GM19239 (cell line): ENCODE results near the gene HRCT1.
"Not testable (repeated sequence)": the region's sequence is repeated elsewhere in the genome, so short reads cannot be mapped to it uniquely, and the experiment has no call there.

Source experiments
- DNase-seq: peaks from one replicate; pipeline ENCODE4 v3.0.0; 2011; ENCODE audit warnings: low spot score; ENCODE audit not compliant: insufficient read length
- FAIRE-seq: peaks from 2 replicates; lab custom pipeline; 2011; peaks lifted over from hg19 to GRCh38; lab: Jason Lieb, UNC

HRCT1 gene

DNA sequence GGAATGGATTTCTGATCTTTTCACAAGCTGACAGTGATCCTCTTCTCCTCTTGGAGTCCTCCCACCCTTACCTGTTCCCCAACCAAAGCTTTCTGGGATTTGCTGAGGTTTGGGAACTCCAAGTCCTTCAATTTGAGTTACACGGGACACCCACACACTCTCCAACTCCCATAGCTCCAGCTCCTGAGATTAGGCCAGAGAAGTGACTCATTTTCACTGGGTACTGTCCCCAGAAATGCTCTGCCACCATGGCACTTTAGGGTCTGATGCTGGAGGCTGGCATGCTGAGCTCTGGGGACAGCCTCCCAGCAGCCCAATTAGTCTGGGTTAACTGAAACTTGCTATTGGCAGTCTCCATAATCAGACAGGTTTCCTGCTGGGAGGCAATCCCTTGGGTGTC, 14.0 kb upstream of the HRCT1 start:
- FAIRE-seq (no peak), DNase-seq (no peak)

DNA sequence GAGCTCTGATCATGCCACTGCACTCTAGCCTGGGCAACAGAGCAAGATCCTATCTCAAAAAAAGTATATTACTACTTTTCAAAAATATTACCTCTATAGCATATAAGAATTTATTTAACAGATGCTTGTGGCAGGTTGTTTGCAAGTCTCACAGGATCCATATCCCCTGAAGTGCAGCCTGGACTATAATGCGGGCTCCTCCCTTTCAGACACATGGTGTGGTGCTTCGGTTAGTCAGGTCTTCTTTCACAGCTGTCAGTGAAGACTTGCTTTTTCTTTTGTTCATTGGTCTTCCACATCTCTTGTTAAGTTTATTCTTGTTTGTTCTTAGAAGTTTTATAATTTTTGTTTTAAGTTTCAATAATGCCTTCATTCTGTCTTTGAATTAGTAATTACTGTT, 9.4 kb upstream of the HRCT1 start:
- FAIRE-seq (no peak), DNase-seq (no peak)

DNA sequence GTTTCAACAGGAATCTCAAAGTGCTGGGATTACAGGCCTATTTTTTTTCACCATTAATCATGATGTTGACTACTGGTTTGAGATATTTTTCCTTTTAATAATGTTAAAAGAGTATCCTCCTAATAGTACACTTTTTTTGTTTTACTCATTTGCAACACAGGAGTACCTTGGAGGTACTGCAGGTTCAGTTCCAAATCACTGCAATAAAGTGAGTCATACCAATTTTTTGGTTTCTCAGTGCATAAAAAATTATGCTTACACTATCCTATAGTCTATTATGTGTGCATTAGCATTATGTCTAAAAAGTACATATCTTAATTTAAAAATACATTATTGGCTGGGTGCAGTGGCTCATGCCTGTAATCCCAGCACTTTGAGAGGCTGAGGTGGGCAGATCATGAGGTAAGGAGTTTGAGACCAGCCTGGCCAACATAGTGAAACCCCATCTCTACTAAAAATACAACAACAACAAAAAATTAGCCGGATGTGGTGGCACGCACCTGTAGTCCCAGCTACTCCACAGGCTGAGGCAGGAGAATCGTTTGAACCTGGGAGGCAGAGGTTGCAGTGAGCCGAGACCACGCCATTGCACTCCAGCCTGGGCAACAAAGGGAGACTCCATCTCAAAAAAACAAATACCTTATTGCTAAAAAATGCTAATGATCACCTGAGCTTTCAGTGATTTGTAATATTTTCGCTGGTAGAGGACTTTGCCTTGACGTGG, 8.5 kb upstream of the HRCT1 start:
- not testable (repeated sequence) for FAIRE-seq

DNA sequence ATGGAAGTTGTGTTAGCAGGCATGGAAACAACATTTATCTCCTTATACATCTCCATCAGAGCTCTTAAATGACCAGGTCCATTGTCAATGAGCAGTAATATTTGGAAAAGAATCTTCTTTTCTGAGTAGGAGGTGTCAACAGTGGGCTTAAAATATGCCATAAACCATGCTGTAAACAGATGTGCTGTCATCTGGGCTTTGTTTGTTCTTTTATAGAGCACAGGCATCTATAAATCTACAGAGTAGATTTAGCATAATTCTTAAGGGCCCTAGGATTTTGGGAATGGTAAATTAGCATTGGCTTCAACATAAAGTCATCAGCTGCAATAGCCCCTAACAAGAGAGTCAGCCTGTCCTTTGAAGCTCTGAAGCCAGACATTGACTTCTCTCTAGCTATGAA, 7.7 kb upstream of the HRCT1 start:
- DNase-seq (no peak), FAIRE-seq (no peak)

More for the DNA sequence above, 8.5 kb upstream of the HRCT1 start:
- not testable (repeated sequence) for DNase-seq

DNA sequence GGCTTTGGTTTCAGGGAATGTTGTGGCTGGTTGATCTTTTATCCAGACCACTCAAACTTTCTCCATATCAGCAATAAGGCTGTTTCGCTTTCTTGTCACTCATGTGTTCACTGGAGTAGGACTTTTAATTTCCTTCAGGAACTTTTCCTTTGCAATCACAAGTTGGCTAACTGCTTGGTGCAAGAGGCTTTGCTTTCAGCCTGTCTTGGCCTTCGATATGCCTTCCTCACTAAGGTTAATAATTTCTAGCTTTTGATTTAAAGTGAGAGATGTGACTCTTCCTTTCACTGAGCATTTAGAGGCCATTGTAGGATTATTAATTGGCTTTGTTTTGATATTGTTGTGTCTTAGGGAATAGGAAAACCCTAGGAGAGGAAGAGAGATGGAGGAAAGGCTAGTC, 7.0 kb upstream of the HRCT1 start:
- no peak for FAIRE-seq

DNA sequence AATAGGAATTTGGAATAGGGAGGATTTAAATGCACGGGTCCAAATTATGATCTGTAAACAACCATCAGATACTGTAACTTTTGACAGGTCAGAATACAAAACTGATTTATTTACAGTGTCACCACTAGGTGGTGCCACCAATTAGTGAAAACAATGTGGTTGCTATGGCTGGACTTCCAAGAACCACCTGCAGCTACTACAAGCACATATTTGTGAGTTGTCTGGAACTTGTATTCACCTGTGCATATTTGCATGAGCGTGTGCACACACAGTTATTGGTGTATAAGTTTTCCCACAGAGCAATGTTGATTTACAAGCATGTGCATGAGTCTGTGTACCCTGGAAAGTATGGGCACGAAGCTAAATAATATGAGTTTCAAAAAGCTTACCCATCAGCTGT, 3.0 kb upstream of the HRCT1 start:
- DNase-seq (peak; percentile 50), FAIRE-seq (peak; percentile 93)

More for the DNA sequence above, 7.0 kb upstream of the HRCT1 start:
- no peak for DNase-seq

DNA sequence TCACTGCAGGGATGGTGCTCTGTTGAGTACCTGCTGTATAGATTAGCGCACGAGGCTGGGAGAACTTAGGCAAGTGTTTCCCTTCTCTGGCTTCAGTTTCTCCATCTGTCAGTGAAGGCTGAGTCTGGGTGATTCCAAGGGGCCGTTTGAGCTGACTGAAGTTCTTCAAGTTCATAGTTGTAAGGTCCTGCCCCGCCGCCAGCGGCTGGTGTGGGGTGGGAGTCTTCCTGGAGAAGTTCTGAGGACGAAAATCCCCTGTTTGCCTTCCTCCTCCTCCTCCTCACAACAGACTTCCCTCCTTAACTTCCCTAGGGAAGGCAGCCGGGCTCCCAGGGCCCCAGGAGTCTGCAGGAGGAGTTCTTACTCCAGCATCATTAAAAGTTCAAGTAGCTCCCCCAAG, 1.7 kb upstream of the HRCT1 start:
- DNase-seq (no peak), FAIRE-seq (no peak)

DNA sequence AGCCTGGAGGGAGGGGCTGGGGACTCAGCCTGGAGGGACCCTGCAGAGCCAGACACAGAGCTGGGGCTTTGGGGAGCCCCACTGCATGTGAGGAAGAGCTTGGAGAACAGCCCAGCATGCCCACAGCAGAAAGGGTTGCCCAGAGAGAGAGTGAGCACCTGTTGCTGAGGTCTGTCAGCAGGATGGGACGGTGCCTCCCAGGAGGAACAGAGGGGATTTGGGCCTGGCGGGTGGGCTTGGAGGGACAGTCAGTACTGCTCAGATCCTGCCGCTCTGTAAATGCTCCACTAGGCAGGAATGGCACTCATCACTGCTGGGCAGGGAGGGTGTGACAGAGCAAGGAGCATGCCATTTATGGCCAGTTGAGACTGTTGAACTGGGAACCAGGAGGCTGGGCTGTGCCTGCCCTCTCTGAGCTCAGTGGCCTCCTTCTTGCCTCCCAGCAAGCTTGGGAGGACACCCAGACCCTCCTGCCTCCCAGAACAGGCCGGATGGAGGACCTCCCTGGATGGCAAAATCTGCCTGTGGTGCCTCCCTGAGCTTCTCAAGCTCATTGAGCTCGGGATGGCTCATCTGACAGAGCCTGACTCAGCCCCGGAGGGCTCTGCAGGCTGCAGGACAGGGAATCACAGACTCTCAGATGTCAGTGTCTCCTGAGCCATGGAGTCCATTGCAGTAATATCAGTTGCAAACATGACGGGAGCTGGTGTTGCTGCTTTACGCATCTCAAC, 786 bp upstream of the HRCT1 start:
- FAIRE-seq (no peak), DNase-seq (no peak)

DNA sequence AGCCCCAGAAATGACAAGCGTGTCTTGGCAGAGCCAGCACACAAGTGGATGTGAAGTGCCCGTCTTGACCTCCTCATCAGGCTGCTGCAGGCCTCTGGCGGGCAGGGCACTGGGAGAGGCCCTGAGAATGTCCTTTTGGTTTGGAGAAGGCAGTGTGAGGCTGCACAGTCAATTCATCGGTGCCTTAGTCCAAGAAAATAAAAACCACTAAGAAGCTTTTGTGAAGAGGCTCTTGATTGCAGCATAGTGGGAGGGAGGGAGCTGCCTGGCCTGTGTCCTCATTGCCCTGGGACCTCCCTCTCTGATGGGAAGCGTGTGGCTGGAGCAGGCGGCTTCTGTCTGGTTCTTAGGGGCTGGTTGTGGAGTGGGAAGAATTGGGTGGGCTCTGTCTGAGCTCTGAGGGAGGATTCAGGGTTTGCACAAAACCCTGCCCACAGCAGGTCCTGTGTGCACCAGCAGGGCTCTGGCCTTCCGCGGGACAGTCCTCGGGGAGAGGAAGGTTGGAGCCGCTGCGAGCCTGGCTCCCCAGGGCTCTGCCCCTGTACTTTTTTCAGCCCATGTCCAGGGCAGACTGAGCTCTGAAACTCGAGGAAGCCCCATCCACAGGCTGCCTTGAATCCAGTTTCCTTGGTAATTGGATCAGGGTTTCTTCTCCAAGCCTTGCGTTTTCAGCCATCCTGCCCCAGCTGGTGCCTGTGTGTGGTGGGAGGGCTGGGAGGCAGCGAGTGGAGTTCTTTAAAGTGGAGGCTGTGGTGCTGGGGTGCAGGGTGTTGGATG, 1.1 kb downstream of the HRCT1 start:
- DNase-seq (no peak), FAIRE-seq (no peak)

DNA sequence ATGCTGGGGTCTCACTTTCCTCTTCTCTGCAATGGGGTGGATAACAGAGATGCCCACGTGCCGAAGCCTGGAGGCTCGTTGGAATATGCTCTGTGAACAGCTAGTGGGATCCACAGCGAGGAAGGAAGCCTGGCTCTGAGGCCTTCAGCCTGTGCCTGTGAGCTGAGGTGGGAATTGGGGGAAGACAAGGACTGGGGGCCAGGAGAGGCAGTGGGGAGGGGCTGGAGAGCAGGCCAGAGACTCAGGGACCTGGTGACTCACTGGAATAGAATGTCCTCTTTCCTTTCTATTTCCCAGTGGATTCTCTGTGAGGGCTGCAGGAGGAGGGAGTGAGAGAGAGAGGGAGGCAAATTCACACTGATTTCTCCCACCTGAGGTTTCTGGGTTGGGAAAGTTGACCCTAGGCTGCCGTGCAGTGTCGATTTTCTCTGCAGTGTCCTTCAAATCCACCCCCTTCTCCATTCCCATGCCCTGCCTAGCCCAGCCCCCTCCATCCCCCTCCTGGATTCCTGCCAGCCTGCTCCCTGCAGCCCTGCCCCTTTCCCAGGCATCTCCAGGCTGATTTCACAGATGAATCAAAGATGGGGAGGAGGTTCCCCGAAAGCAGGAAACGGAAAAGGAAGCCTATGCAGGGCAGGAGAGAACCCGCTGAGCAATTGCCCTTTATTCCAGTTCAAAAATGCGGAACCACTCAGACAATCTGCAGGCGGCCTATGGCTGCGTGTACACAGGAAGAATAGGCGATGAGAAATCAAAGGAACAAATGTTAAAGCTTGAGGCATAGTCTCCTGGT, 1.9 kb downstream of the HRCT1 start:
- no peak for DNase-seq
- no peak for FAIRE-seq

DNA sequence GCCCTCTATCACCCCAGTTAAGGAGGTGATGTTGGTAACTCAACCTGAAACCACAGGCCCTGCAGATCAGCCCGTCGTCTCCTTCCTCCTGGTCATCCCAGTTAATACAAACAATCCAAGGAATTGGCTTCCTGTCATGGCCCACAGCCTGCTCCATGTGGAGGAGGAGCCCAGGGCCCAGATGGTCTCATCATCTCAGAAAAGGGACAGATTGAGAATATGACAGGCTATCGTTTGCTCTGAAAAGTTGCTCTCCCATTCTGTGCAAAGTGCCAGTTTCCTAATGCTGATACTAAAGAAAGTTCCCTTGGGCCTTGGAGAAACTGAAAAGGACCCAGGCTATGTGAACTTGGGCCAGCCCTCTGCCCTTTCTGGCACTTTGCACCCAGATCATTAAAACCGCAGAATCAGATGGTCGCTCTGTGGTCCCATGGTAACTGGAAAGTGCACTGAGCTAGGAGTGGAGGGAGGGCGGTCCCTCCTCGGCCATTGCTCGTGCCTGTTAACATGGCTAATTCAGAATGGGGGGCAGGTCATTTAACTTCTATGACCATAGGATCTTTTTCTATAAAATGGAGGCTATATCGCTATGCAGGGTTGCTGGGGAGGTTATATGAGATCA, 2.6 kb downstream of the HRCT1 start:
- FAIRE-seq, result no peak
- DNase-seq, result no peak

DNA sequence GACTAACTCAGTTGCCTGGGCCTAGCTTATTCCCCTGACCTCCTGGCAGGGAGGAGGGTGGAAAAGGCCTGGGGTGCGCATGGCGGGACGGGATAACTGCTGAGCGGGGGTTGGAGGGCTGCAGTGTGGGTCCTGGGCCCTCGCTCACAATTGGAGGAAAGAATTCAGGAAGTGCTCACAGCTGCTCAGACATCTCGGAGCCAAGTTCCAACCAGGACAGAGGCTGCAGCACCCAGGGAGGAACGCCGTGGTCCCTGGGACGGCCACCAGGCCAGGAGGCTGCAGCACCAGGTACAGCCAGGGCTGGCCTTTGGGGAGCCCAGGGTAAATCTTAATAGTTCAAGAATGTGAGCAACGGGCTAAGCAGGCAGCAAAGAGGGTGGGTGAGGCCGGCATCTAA, 3.3 kb downstream of the HRCT1 start, which contains the start of gene SPAAR:
TSS of gene SPAAR (plus strand) at position 217 of the 400 bp plus-strand sequence. CDS start 974 bp downstream, outside the sequence.
- FAIRE-seq, result no peak

DNA sequence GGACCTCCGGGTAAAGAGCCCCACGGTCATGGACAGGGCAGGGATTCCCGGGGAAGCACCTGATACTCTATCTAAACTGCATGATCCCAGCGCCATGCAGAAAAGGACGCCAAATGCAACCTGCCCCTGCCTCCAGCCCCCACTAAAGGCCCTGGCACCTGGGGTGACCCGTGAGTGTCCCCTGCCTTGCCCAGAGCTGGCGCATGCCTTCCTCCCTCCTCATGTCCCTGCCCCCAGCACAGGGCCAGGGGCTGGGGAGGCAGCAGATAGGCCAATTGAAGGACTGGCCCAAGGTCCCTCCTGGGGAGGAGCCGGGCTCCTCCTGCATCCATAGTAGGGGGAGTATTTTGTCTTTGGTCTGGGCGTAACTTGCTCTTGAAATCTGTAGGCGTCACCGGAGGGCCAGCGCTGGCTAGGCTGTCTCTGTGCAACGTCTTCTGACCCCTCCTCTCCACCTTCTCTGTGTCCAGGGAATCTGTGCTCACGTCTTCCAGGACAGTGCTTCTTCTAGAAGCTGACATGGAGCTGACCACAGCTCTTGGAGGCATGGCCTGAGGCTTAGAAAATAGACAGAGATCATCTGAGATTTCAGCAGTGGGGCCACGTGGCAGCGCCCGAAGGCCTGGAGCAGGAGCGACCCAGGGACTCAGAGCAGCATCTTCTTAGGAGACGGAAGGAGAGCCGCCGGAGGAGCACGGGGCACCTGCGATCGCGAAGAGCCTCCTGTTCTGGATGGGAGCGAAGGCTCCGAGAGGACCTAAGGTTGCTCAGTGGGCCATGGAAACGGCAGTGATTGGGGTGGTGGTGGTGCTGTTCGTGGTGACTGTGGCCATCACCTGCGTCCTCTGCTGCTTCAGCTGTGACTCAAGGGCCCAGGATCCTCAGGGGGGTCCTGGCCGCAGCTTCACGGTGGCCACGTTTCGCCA, 3.9 kb downstream of the HRCT1 start:
- FAIRE-seq (no peak), DNase-seq (no peak)

More for the DNA sequence above, 3.3 kb downstream of the HRCT1 start, which contains the start of gene SPAAR:
- DNase-seq, result no peak

DNA sequence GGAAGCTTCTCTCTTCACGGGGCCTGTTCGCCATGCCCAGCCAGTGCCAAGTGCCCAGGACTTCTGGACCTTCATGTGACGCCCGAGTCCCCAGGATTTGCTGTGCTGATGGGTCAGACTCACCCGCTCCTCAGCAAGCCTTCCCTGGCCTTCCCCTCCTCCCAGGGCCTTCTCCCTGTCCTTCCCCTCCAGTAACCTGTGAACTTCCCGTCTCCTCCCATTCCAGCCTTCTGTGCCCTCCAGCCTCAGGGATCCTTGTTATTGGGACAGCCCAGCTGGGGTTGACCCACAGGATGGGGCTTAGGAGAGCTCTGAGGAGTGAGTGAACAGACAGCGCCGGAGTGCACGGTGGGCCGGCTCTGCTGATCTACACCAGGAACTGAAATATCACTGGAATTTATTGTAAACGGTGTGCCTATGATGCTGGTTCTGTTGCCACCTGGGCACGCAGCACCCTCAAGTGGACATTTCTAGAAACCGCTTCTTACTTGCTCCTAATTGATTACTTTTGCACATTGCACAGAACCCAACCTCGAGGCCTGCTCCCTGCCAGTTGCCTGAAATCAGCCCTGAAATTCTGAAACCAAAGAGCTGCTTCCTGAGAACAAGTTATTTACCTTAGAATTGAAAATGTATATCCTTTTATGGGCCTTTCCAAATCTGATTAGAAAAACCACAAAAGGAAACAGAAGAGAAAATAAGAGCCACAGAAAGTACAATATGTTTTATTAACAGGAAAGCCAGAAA, 4.8 kb downstream of the HRCT1 start:
- peak; percentile 33 for DNase-seq
- no peak for FAIRE-seq

DNA sequence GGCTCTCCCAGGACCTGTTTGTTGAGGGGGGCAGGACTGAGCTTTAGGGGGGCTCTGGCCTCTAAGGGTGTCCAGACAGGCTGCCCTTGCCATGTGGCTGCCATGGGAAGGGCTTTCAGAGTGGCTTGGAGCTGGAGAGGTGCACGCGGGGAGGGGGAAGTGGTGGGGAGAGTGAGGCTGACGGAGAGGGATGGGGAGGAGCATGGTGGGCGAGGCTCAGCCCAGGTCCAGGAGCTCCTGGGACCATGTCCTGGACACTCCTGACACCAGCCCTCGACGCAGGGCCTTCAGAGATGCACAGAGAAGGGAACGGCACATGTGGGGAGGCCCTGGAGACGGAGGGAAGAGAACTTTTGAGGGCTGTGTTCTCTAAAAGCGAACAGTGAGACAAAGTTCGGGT, 5.7 kb downstream of the HRCT1 start:
- DNase-seq (no peak), FAIRE-seq (no peak)

DNA sequence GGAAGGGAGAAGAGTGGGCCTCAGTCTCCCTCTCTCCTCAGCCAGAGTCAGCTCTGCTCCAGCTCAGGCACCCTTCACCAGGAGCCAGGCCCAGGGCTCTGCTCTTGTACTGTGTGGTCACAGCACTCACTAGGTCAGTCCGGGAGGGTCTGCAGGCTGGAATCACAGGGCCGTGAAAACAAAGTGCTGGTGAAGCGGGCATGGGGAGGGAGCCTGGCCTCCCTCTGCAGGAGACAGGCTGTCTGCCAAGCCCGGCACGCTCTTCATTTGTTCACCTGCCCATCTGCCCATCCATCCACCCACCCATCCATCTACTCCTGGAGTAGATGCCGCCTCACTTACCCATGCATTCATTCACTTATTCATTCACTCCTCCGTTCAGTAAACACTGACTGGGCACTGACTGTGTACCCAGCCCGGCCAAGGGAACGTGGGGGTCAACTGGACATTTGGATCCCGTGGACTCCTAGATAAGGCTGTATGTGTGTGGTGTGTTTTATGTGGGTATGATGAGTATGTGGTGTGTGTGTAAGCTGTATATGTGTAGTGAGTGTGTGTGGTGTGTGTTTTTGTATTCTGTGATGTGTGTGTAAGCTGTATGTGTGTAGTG, 6.9 kb downstream of the HRCT1 start:
- FAIRE-seq, result no peak
- no peak for DNase-seq

DNA sequence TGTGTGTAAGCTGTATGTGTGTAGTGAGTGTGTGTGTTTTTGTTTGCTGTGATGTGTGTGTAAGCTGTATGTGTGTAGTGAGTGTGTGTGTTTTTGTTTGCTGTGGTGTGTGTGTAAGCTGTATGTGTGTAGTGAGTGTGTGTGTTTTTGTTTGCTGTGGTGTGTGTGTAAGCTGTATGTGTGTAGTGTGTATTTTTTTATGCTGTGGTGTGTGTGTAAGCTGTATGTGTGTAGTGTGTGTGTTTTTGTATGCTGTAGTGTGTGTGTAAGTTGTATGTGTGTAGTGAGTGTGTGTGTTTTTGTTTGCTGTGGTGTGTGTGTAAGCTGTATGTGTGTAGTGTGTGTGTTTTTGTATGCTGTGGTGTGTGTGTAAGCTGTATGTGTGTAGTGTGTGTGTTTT, 7.4 kb downstream of the HRCT1 start:
- not testable (repeated sequence) for FAIRE-seq, DNase-seq
